WTC11 (cell line): ENCODE data around the gene IDH3B. TPM values are rescaled to one million over a fixed set of nuclear protein-coding genes. Genes with fewer than 3 reads are reported as not detected.

Experiments
- AFF4 ChIP-seq: sonication (generic); formaldehyde crosslinking; IDR thresholded peaks from 2 replicates; pipeline ENCODE4 v1.8.1; 2023; ENCODE audit warnings: mild to moderate bottlenecking, missing genetic modification reagents, borderline replicate concordance
- ATF1 ChIP-seq: sonication (generic); formaldehyde crosslinking; IDR thresholded peaks from 2 replicates; pipeline ENCODE4 v1.8.1; 2023; ENCODE audit warnings: mild to moderate bottlenecking, moderate library complexity, missing genetic modification reagents
- CDX4 ChIP-seq: fragments of 250-450 bp; sonication (Bioruptor Pico); IDR thresholded peaks from 2 replicates; pipeline ENCODE4 v1.9.0; 2021; ENCODE audit warnings: moderate library complexity, mild to moderate bottlenecking, inconsistent platforms, borderline replicate concordance
- CREB1 ChIP-seq: sonication (generic); formaldehyde crosslinking; IDR thresholded peaks from 2 replicates; pipeline ENCODE4 v1.8.0; 2023; ENCODE audit warnings: mild to moderate bottlenecking, missing genetic modification reagents
- CREM ChIP-seq: sonication (generic); formaldehyde crosslinking; IDR thresholded peaks from 2 replicates; pipeline ENCODE4 v1.8.1; 2022; ENCODE audit warnings: mild to moderate bottlenecking, missing genetic modification reagents, moderate library complexity
- E2F4 ChIP-seq: sonication (generic); formaldehyde crosslinking; IDR thresholded peaks from 2 replicates; pipeline ENCODE4 v1.8.1; 2022; ENCODE audit warnings: low read depth, mild to moderate bottlenecking, moderate library complexity, missing genetic modification reagents, borderline replicate concordance
- GTF2I ChIP-seq: fragments of 250-450 bp; sonication (Bioruptor Pico); conservative IDR thresholded peaks from 2 replicates; pipeline ENCODE4 v1.4.0; 2021; ENCODE audit warnings: mild to moderate bottlenecking
- HMGA2 ChIP-seq: fragments of 250-450 bp; sonication (Bioruptor Pico); IDR thresholded peaks from 2 replicates; pipeline ENCODE4 v1.4.0; 2021; ENCODE audit warnings: mild to moderate bottlenecking, moderate library complexity
- IRF2 ChIP-seq: sonication (generic); formaldehyde crosslinking; IDR thresholded peaks from 2 replicates; pipeline ENCODE4 v1.8.0; 2022; ENCODE audit warnings: low read depth, missing genetic modification reagents, borderline replicate concordance
- KAT7 ChIP-seq: sonication (generic); formaldehyde crosslinking; IDR thresholded peaks from 2 replicates; pipeline ENCODE4 v1.8.1; 2023; ENCODE audit warnings: missing genetic modification reagents, mild to moderate bottlenecking, borderline replicate concordance
- MXD4 ChIP-seq: fragments of 250-450 bp; sonication (Bioruptor Pico); IDR thresholded peaks from 2 replicates; pipeline ENCODE4 v1.8.0; 2021; ENCODE audit warnings: mild to moderate bottlenecking, moderate library complexity, borderline replicate concordance
- NFYB ChIP-seq: sonication (generic); formaldehyde crosslinking; conservative IDR thresholded peaks from 2 replicates; pipeline ENCODE4 v1.8.0; 2022; ENCODE audit warnings: low read depth, missing genetic modification reagents
- NR1H2 ChIP-seq: sonication (generic); formaldehyde crosslinking; IDR thresholded peaks from 2 replicates; pipeline ENCODE4 v1.9.0; 2021; ENCODE audit warnings: mild to moderate bottlenecking, moderate library complexity, missing genetic modification reagents
- RELA ChIP-seq: sonication (generic); formaldehyde crosslinking; IDR thresholded peaks from 2 replicates; pipeline ENCODE4 v1.8.1; 2022; ENCODE audit warnings: missing genetic modification reagents, mild to moderate bottlenecking, borderline replicate concordance
- RORB ChIP-seq: fragments of 250-450 bp; sonication (Bioruptor Pico); IDR thresholded peaks from 2 replicates; pipeline ENCODE4 v1.9.0; 2021; ENCODE audit warnings: mild to moderate bottlenecking
- SMAD3 ChIP-seq: sonication (generic); formaldehyde crosslinking; IDR thresholded peaks from 2 replicates; pipeline ENCODE4 v1.8.0; 2022; ENCODE audit warnings: missing genetic modification reagents, mild to moderate bottlenecking, borderline replicate concordance
- SMAD4 ChIP-seq: sonication (generic); formaldehyde crosslinking; IDR thresholded peaks from 2 replicates; pipeline ENCODE4 v1.8.0; 2022; ENCODE audit warnings: mild to moderate bottlenecking, missing genetic modification reagents
- SOX15 ChIP-seq: fragments of 250-450 bp; sonication (Bioruptor Pico); IDR thresholded peaks from 2 replicates; pipeline ENCODE4 v1.9.0; 2021; ENCODE audit warnings: mild to moderate bottlenecking
- TP53 ChIP-seq: sonication (generic); formaldehyde crosslinking; IDR thresholded peaks from 2 replicates; pipeline ENCODE4 v1.8.1; 2023; ENCODE audit warnings: mild to moderate bottlenecking, missing genetic modification reagents
- ZMAT4 ChIP-seq: fragments of 250-450 bp; sonication (Bioruptor Pico); IDR thresholded peaks from 2 replicates; pipeline ENCODE4 v1.9.0; 2021; ENCODE audit warnings: mild to moderate bottlenecking
- ZNF121 ChIP-seq: sonication (generic); formaldehyde crosslinking; IDR thresholded peaks from 2 replicates; pipeline ENCODE4 v1.8.0; 2023; ENCODE audit warnings: missing genetic modification reagents
- ZNF138 ChIP-seq: sonication (generic); formaldehyde crosslinking; conservative IDR thresholded peaks from 2 replicates; pipeline ENCODE4 v1.8.1; 2022; ENCODE audit warnings: mild to moderate bottlenecking, moderate library complexity, missing genetic modification reagents
- total RNA-seq: library from RNA; stranded (reverse); gene quantifications from 3 replicates; pipeline ENCODE4 v1.2.3, GENCODE V29; 2021
- TF ChIP-seq, protein P1 (sequence below): sonication (generic); formaldehyde crosslinking; conservative IDR thresholded peaks from 2 replicates; pipeline ENCODE4 v1.8.1; 2023; ENCODE audit warnings: mild to moderate bottlenecking, low read depth, missing genetic modification reagents, moderate library complexity
- TF ChIP-seq, protein P2 (sequence below): sonication (generic); formaldehyde crosslinking; IDR thresholded peaks from 2 replicates; pipeline ENCODE4 v1.8.1; 2023; ENCODE audit warnings: mild to moderate bottlenecking, missing genetic modification reagents, moderate library complexity
- TF ChIP-seq, protein P3 (sequence below): fragments of 250-450 bp; sonication (Bioruptor Pico); IDR thresholded peaks from 2 replicates; pipeline ENCODE4 v2.1.2; 2022; ENCODE audit warnings: mild to moderate bottlenecking, moderate library complexity
- TF ChIP-seq, protein P4 (sequence below): sonication (generic); formaldehyde crosslinking; IDR thresholded peaks from 2 replicates; pipeline ENCODE4 v1.8.1; 2023; ENCODE audit warnings: mild to moderate bottlenecking, moderate library complexity, missing genetic modification reagents

Gene IDH3B
- total RNA-seq, 1 experiment from 2014 or later = 136 TPM

GRCh38 chr20:2663887-2664719 lies at the start of gene IDH3B (continued):
- TF ChIP-seq SMAD3 (CRISPR knock-in tag) = no peak
- no peak for TF ChIP-seq NFYB (CRISPR knock-in tag)
- no peak for TF ChIP-seq MXD4 (CRISPR knock-in tag)
- TF ChIP-seq RELA = no peak
- TF ChIP-seq, protein P1, sequence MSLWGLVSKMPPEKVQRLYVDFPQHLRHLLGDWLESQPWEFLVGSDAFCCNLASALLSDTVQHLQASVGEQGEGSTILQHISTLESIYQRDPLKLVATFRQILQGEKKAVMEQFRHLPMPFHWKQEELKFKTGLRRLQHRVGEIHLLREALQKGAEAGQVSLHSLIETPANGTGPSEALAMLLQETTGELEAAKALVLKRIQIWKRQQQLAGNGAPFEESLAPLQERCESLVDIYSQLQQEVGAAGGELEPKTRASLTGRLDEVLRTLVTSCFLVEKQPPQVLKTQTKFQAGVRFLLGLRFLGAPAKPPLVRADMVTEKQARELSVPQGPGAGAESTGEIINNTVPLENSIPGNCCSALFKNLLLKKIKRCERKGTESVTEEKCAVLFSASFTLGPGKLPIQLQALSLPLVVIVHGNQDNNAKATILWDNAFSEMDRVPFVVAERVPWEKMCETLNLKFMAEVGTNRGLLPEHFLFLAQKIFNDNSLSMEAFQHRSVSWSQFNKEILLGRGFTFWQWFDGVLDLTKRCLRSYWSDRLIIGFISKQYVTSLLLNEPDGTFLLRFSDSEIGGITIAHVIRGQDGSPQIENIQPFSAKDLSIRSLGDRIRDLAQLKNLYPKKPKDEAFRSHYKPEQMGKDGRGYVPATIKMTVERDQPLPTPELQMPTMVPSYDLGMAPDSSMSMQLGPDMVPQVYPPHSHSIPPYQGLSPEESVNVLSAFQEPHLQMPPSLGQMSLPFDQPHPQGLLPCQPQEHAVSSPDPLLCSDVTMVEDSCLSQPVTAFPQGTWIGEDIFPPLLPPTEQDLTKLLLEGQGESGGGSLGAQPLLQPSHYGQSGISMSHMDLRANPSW = no peak
- TF ChIP-seq, protein P2, sequence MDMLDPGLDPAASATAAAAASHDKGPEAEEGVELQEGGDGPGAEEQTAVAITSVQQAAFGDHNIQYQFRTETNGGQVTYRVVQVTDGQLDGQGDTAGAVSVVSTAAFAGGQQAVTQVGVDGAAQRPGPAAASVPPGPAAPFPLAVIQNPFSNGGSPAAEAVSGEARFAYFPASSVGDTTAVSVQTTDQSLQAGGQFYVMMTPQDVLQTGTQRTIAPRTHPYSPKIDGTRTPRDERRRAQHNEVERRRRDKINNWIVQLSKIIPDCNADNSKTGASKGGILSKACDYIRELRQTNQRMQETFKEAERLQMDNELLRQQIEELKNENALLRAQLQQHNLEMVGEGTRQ (CRISPR knock-in tag) = no peak
- no peak for TF ChIP-seq AFF4
- TF ChIP-seq GTF2I (CRISPR knock-in tag) = no peak
- no peak for TF ChIP-seq IRF2 (CRISPR knock-in tag)
- peak; percentile 91 for TF ChIP-seq CREB1
- no peak for TF ChIP-seq NR1H2 (CRISPR knock-in tag)
- no peak for TF ChIP-seq ZMAT4 (CRISPR knock-in tag)
- TF ChIP-seq, protein P3, sequence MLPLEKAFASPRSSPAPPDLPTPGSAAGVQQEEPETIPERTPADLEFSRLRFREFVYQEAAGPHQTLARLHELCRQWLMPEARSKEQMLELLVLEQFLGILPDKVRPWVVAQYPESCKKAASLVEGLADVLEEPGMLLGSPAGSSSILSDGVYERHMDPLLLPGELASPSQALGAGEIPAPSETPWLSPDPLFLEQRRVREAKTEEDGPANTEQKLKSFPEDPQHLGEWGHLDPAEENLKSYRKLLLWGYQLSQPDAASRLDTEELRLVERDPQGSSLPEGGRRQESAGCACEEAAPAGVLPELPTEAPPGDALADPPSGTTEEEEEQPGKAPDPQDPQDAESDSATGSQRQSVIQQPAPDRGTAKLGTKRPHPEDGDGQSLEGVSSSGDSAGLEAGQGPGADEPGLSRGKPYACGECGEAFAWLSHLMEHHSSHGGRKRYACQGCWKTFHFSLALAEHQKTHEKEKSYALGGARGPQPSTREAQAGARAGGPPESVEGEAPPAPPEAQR (CRISPR knock-in tag) = no peak
- TF ChIP-seq ZNF138 (CRISPR knock-in tag) = no peak
- TF ChIP-seq SMAD4 (CRISPR knock-in tag) = no peak
- no peak for TF ChIP-seq SOX15 (CRISPR knock-in tag)
- TF ChIP-seq ATF1 = no peak; the same call in 1 of the 2 replicates
- TF ChIP-seq KAT7 (CRISPR knock-in tag) = no peak
- TF ChIP-seq CREM (CRISPR knock-in tag) = peak; percentile 99
- TF ChIP-seq E2F4 (CRISPR knock-in tag) = 0 out of 2 replicates have a peak, but pooled peaks have one; percentile 5
- TF ChIP-seq RORB (CRISPR knock-in tag) = no peak
- no peak for TF ChIP-seq HMGA2
- TF ChIP-seq CDX4 (CRISPR knock-in tag) = no peak
- no peak for TF ChIP-seq TP53 (CRISPR knock-in tag)
- no peak for TF ChIP-seq ZNF121 (CRISPR knock-in tag)
- TF ChIP-seq, protein P4, sequence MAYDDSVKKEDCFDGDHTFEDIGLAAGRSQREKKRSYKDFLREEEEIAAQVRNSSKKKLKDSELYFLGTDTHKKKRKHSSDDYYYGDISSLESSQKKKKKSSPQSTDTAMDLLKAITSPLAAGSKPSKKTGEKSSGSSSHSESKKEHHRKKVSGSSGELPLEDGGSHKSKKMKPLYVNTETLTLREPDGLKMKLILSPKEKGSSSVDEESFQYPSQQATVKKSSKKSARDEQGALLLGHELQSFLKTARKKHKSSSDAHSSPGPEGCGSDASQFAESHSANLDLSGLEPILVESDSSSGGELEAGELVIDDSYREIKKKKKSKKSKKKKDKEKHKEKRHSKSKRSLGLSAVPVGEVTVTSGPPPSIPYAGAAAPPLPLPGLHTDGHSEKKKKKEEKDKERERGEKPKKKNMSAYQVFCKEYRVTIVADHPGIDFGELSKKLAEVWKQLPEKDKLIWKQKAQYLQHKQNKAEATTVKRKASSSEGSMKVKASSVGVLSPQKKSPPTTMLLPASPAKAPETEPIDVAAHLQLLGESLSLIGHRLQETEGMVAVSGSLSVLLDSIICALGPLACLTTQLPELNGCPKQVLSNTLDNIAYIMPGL (CRISPR knock-in tag) = no peak
